GM12878 (cell line): Measurements from ENCODE around the gene RGS6.

Experiments
- IKZF1 ChIP-seq: fragments of 450-650 bp; conservative IDR thresholded peaks from 2 replicates; pipeline ENCODE4 v1.6.1; 2017; ENCODE audit warnings: antibody characterized with exemption, mild to moderate bottlenecking
- POLR2AphosphoS5 ChIP-seq: IDR thresholded peaks from 2 replicates; pipeline ENCODE4 v1.6.1; 2011; ENCODE audit warnings: mild to moderate bottlenecking, low read length, inconsistent platforms
- RAD51 ChIP-seq: fragments of 450-650 bp; IDR thresholded peaks from 2 replicates; pipeline ENCODE4 v1.6.1; 2016; ENCODE audit warnings: moderate library complexity, mild to moderate bottlenecking, inconsistent platforms
- RBBP5 ChIP-seq: fragments of 200-600 bp; sonication (generic); conservative IDR thresholded peaks from 2 replicates; pipeline ENCODE4 v1.6.1; 2016
- TF ChIP-seq, protein P1 (sequence below), 3 experiments: IDR thresholded peaks in 2 of 3; conservative IDR thresholded peaks in 1 of 3; 2 replicates each; pipeline ENCODE4 v1.5.1; 2011; ENCODE audit warnings: low read depth in 3 of 3, low read length in 3 of 3, mild to moderate bottlenecking in 3 of 3, control low read depth in 2 of 3, moderate library complexity in 2 of 3, inconsistent platforms in 1 of 3, mixed read lengths in 1 of 3; ENCODE audit not compliant: control insufficient read depth in 2 of 3, insufficient read depth in 1 of 3; ENCODE audit errors: extremely low read depth in 1 of 3
- TF ChIP-seq, protein P2 (sequence below): IDR thresholded peaks from 2 replicates; pipeline ENCODE4 v1.6.1; 2011; ENCODE audit warnings: low read depth, low read length, improper control_type of control experiment, borderline replicate concordance
- TF ChIP-seq, protein P3 (sequence below): IDR thresholded peaks from 2 replicates; pipeline ENCODE4 v1.6.1; 2011; ENCODE audit warnings: mild to moderate bottlenecking, low read depth, low read length, moderate library complexity; ENCODE audit not compliant: insufficient replicate concordance
- TF ChIP-seq, protein P4 (sequence below): IDR thresholded peaks from 2 replicates; pipeline ENCODE4 v1.6.1; 2012; ENCODE audit warnings: mild to moderate bottlenecking, low read depth, low read length

- TF ChIP-seq, protein P1, sequence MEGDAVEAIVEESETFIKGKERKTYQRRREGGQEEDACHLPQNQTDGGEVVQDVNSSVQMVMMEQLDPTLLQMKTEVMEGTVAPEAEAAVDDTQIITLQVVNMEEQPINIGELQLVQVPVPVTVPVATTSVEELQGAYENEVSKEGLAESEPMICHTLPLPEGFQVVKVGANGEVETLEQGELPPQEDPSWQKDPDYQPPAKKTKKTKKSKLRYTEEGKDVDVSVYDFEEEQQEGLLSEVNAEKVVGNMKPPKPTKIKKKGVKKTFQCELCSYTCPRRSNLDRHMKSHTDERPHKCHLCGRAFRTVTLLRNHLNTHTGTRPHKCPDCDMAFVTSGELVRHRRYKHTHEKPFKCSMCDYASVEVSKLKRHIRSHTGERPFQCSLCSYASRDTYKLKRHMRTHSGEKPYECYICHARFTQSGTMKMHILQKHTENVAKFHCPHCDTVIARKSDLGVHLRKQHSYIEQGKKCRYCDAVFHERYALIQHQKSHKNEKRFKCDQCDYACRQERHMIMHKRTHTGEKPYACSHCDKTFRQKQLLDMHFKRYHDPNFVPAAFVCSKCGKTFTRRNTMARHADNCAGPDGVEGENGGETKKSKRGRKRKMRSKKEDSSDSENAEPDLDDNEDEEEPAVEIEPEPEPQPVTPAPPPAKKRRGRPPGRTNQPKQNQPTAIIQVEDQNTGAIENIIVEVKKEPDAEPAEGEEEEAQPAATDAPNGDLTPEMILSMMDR (IDR thresholded peaks at IDR 0.05 in 2 of 3, conservative IDR thresholded peaks at IDR 0.05 in 1 of 3; ENCODE audit: control insufficient read depth in 2 of 3, extremely low read depth in 1 of 3, insufficient read depth in 1 of 3, low read depth in 3 of 3, low read length in 3 of 3): no peak
- TF ChIP-seq IKZF1 (no peak), RAD51 (no peak), POLR2AphosphoS5 (no peak), RBBP5 (no peak)
- TF ChIP-seq, protein P2, sequence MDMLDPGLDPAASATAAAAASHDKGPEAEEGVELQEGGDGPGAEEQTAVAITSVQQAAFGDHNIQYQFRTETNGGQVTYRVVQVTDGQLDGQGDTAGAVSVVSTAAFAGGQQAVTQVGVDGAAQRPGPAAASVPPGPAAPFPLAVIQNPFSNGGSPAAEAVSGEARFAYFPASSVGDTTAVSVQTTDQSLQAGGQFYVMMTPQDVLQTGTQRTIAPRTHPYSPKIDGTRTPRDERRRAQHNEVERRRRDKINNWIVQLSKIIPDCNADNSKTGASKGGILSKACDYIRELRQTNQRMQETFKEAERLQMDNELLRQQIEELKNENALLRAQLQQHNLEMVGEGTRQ: no peak
- TF ChIP-seq, protein P3, sequence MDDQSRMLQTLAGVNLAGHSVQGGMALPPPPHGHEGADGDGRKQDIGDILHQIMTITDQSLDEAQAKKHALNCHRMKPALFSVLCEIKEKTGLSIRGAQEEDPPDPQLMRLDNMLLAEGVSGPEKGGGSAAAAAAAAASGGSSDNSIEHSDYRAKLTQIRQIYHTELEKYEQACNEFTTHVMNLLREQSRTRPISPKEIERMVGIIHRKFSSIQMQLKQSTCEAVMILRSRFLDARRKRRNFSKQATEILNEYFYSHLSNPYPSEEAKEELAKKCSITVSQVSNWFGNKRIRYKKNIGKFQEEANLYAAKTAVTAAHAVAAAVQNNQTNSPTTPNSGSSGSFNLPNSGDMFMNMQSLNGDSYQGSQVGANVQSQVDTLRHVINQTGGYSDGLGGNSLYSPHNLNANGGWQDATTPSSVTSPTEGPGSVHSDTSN: no peak
- TF ChIP-seq, protein P4, sequence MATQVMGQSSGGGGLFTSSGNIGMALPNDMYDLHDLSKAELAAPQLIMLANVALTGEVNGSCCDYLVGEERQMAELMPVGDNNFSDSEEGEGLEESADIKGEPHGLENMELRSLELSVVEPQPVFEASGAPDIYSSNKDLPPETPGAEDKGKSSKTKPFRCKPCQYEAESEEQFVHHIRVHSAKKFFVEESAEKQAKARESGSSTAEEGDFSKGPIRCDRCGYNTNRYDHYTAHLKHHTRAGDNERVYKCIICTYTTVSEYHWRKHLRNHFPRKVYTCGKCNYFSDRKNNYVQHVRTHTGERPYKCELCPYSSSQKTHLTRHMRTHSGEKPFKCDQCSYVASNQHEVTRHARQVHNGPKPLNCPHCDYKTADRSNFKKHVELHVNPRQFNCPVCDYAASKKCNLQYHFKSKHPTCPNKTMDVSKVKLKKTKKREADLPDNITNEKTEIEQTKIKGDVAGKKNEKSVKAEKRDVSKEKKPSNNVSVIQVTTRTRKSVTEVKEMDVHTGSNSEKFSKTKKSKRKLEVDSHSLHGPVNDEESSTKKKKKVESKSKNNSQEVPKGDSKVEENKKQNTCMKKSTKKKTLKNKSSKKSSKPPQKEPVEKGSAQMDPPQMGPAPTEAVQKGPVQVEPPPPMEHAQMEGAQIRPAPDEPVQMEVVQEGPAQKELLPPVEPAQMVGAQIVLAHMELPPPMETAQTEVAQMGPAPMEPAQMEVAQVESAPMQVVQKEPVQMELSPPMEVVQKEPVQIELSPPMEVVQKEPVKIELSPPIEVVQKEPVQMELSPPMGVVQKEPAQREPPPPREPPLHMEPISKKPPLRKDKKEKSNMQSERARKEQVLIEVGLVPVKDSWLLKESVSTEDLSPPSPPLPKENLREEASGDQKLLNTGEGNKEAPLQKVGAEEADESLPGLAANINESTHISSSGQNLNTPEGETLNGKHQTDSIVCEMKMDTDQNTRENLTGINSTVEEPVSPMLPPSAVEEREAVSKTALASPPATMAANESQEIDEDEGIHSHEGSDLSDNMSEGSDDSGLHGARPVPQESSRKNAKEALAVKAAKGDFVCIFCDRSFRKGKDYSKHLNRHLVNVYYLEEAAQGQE: no peak
Measured at GRCh38 chr14:72514660-72515025, 582.4 kb downstream of the RGS6 start.
